ENCODE results near the gene ENDOD1. TPM values are rescaled to one million over a fixed set of nuclear protein-coding genes. Genes with fewer than 3 reads are reported as not detected.

ENDOD1 gene
- total RNA-seq, 1 experiment from 2014 or later = 32.1 TPM

GRCh38 chr11:95068549-95068948 is 21.1 kb upstream of the ENDOD1 start:
- peak overlapping the region; percentile 78 for H2AFZ ChIP-seq (ENCODE audit: low read length)
- peak; percentile 65 for ATAC-seq
- H3K27ac ChIP-seq (ENCODE audit: low read length) = 0 out of 2 replicates have a peak overlapping the region, but pooled peaks have one; percentile 67
- TF ChIP-seq, protein P1, sequence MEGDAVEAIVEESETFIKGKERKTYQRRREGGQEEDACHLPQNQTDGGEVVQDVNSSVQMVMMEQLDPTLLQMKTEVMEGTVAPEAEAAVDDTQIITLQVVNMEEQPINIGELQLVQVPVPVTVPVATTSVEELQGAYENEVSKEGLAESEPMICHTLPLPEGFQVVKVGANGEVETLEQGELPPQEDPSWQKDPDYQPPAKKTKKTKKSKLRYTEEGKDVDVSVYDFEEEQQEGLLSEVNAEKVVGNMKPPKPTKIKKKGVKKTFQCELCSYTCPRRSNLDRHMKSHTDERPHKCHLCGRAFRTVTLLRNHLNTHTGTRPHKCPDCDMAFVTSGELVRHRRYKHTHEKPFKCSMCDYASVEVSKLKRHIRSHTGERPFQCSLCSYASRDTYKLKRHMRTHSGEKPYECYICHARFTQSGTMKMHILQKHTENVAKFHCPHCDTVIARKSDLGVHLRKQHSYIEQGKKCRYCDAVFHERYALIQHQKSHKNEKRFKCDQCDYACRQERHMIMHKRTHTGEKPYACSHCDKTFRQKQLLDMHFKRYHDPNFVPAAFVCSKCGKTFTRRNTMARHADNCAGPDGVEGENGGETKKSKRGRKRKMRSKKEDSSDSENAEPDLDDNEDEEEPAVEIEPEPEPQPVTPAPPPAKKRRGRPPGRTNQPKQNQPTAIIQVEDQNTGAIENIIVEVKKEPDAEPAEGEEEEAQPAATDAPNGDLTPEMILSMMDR (conservative IDR thresholded peaks at IDR 0.05; ENCODE audit: low read depth, low read length) = no peak
- TF ChIP-seq EZH2phosphoT487 (IDR thresholded peaks at IDR 0.05; ENCODE audit: borderline replicate concordance, low read length) = no peak
- TF ChIP-seq EZH2 (IDR thresholded peaks at IDR 0.05; ENCODE audit: low read length, unreplicated experiment) = no peak
- H3K4me2 ChIP-seq (ENCODE audit: low read length) = peak overlapping the region; percentile 91
- DNase-seq = peak; percentile 97
- intact Hi-C loops (cut with micrococcal nuclease) = loop anchor here (1.0 to 10.0 kb wide), 8 partner anchors 21 to 1359 kb away; partner anchors contain the start of genes AMOTL1, ENDOD1 and SESN3
- peak overlapping the region; percentile 79 for H3K9ac ChIP-seq (ENCODE audit: low read length)
- peaks cover 43% of the 10 kb centered on the region for H3K79me2 ChIP-seq (ENCODE audit: low read length)
- no peaks in the 10 kb centered on the region for H3K36me3 ChIP-seq (ENCODE audit: low read depth, low read length)
- BruUV-seq (replicated peaks) = no TSS peak
- H3K4me3 ChIP-seq (ENCODE audit: low read length) = peak overlapping the region; percentile 82
- no peaks in the 10 kb centered on the region for H3K9me3 ChIP-seq (ENCODE audit: low read length)
- peaks cover 7% of the 10 kb centered on the region; the same call in 1 of the 2 replicates for H4K20me1 ChIP-seq (ENCODE audit: low read length)
- CTCF ChIA-PET = interaction anchor here (0.7 to 1.8 kb wide), 4 partner anchors 50 to 637 kb away, joined by 3 to 10 read pairs (median 4); partner anchors contain the start of genes CWC15 and KDM4D
- H3K27me3 ChIP-seq (ENCODE audit: low read length) = no peaks in the 10 kb centered on the region
- H3K4me1 ChIP-seq (ENCODE audit: insufficient read depth, low read length) = peaks cover 23% of the 10 kb centered on the region
- POLR2A ChIA-PET (ENCODE audit: unreplicated experiment) = interaction anchor here (0.6 to 1.1 kb wide), 2 partner anchors 79 to 278 kb away, joined by 3 to 4 read pairs; no protein-coding TSS in a partner anchor
- H3K9me2 ChIP-seq (replicated peaks; ENCODE audit: low read length) = no peaks in the 10 kb centered on the region
- H3F3A ChIP-seq (ENCODE audit: low read length, unreplicated experiment) = no peaks in the 10 kb centered on the region

DNA sequence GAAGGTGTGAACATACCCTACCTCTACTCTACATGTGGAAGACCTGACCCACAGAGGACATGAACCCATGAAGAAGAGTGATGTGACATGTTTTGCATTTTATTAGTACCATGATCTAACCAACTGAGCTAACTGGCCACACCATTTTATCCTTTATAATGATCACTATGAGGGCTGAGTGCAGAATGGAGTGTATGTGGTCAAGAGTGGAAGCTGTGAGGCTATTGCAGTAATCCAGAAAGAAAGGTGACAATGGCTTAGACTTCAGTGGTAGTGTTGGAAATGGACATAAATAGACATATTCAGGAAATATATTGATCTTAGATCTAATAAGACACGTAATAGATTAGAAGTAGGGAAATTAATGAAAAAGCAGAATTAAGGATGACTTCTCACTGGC is 19.2 kb upstream of the ENDOD1 start:
- no peak overlapping the region for H3K4me3 ChIP-seq (ENCODE audit: low read length)
- no peaks in the 10 kb centered on the region for H3F3A ChIP-seq (ENCODE audit: low read length, unreplicated experiment)
- ATAC-seq (no peak), DNase-seq (no peak)
- H3K9me2 ChIP-seq (replicated peaks; ENCODE audit: low read length) = no peaks in the 10 kb centered on the region
- H3K36me3 ChIP-seq (ENCODE audit: low read depth, low read length) = no peaks in the 10 kb centered on the region
- no peaks in the 10 kb centered on the region for H3K9me3 ChIP-seq (ENCODE audit: low read length)
- H4K20me1 ChIP-seq (ENCODE audit: low read length) = peaks cover 7% of the 10 kb centered on the region; the same call in 1 of the 2 replicates
- peak overlapping the region; percentile 91; the same call in 1 of the 2 replicates for H3K4me2 ChIP-seq (ENCODE audit: low read length)
- ChIA-PET POLR2A (ENCODE audit: unreplicated experiment) (no interaction called here), CTCF (no interaction called here)
- no peaks in the 10 kb centered on the region for H3K27me3 ChIP-seq (ENCODE audit: low read length)
- no TSS peak for BruUV-seq (replicated peaks)
- intact Hi-C loops (cut with micrococcal nuclease) = no loop called here
- H2AFZ ChIP-seq (ENCODE audit: low read length) = no peak overlapping the region
- H3K4me1 ChIP-seq (ENCODE audit: insufficient read depth, low read length) = peaks cover 31% of the 10 kb centered on the region
- TF ChIP-seq, protein P1 (conservative IDR thresholded peaks at IDR 0.05; ENCODE audit: low read depth, low read length) = no peak
- TF ChIP-seq EZH2 (IDR thresholded peaks at IDR 0.05; ENCODE audit: low read length, unreplicated experiment) = no peak
- no peak for TF ChIP-seq EZH2phosphoT487 (IDR thresholded peaks at IDR 0.05; ENCODE audit: borderline replicate concordance, low read length)
- H3K27ac ChIP-seq (ENCODE audit: low read length) = no peak overlapping the region
- H3K9ac ChIP-seq (ENCODE audit: low read length) = no peak overlapping the region
- peaks cover 43% of the 10 kb centered on the region for H3K79me2 ChIP-seq (ENCODE audit: low read length)

DNA sequence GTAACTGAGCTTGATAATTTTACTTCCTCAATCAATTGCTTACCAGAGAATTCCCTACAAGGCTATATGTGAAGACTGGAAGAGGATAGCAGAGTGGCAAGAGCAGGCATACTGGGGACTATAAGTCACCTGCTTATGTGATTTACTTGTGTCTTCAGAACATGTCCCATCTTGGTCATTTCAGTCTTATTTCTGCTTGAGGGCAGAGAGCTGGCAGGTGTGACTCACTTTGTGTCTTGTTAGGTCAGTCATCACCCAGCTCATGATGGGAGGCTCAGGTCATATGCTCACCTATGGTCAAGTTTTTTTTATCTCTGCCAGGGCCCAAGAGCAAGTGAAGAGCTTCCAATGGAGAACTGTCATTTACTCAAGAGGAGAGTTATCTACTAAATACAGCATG is 16.7 kb upstream of the ENDOD1 start:
- peak; percentile 35 for DNase-seq
- TF ChIP-seq, protein P1 (conservative IDR thresholded peaks at IDR 0.05; ENCODE audit: low read depth, low read length) = no peak
- TF ChIP-seq EZH2 (IDR thresholded peaks at IDR 0.05; ENCODE audit: low read length, unreplicated experiment) (no peak), EZH2phosphoT487 (IDR thresholded peaks at IDR 0.05; ENCODE audit: borderline replicate concordance, low read length) (no peak)
- H3K4me1 ChIP-seq (ENCODE audit: insufficient read depth, low read length) = peaks cover 39% of the 10 kb centered on the region

More for the DNA sequence above, 16.7 kb upstream of the ENDOD1 start:
- Histone ChIP-seq H3K4me2 (ENCODE audit: low read length) (no peak overlapping the region), H2AFZ (ENCODE audit: low read length) (no peak overlapping the region), H3K9ac (ENCODE audit: low read length) (no peak overlapping the region), H3K27ac (ENCODE audit: low read length) (no peak overlapping the region), H3K79me2 (ENCODE audit: low read length) (peaks cover 37% of the 10 kb centered on the region), H3K9me3 (ENCODE audit: low read length) (no peaks in the 10 kb centered on the region), H4K20me1 (ENCODE audit: low read length) (peaks cover 7% of the 10 kb centered on the region; the same call in 1 of the 2 replicates), H3K36me3 (ENCODE audit: low read depth, low read length) (no peaks in the 10 kb centered on the region), H3K27me3 (ENCODE audit: low read length) (no peaks in the 10 kb centered on the region), H3K9me2 (replicated peaks; ENCODE audit: low read length) (no peaks in the 10 kb centered on the region), H3F3A (ENCODE audit: low read length, unreplicated experiment) (no peaks in the 10 kb centered on the region), H3K4me3 (ENCODE audit: low read length) (no peak overlapping the region)
- BruUV-seq (replicated peaks) = no TSS peak
- intact Hi-C loops (cut with micrococcal nuclease) = no loop called here
- POLR2A ChIA-PET (ENCODE audit: unreplicated experiment) = no interaction called here
- no peak for ATAC-seq
- CTCF ChIA-PET = no interaction called here
